K562 (cell line): ENCODE data around the gene YES1. TPM values are rescaled to one million over a fixed set of nuclear protein-coding genes. Genes with fewer than 3 reads are reported as not detected.

Experiments used
- CBFA2T2 ChIP-seq: fragments of 450-650 bp; conservative IDR thresholded peaks from 2 replicates; pipeline ENCODE4 v1.6.1; 2017; ENCODE audit warnings: mild to moderate bottlenecking
- EZH2 ChIP-seq: IDR thresholded peaks from 2 replicates; pipeline ENCODE4 v1.6.1; 2012; ENCODE audit warnings: low read depth, mild to moderate bottlenecking, inconsistent platforms, low read length, borderline replicate concordance
- FOSL1 ChIP-seq: fragments of 200-800 bp; sonication (Bioruptor generic); conservative IDR thresholded peaks from 2 replicates; pipeline ENCODE4 v1.6.1; 2016; ENCODE audit warnings: missing genetic modification characterization, missing compliant biosample characterization
- FUS ChIP-seq: fragments of 200-400 bp; formaldehyde crosslinking; optimal IDR thresholded peaks from 2 replicates; pipeline ENCODE3; 2017; ENCODE audit warnings: low read depth, low read length
- HLTF ChIP-seq: fragments of 450-650 bp; IDR thresholded peaks from 2 replicates; pipeline ENCODE4 v1.6.1; 2016
- HMGN3 ChIP-seq: IDR thresholded peaks from 2 replicates; pipeline ENCODE4 v1.6.1; 2011; ENCODE audit warnings: borderline replicate concordance, low read depth, mild to moderate bottlenecking, mixed read lengths, low read length; ENCODE audit not compliant: insufficient read length; ENCODE audit errors: extremely low read depth
- IFI16 ChIP-seq: fragments of 250-450 bp; sonication (Bioruptor Pico); IDR thresholded peaks from 2 replicates; pipeline ENCODE4 v2.1.2; 2022; ENCODE audit warnings: mild to moderate bottlenecking, inconsistent platforms
- MAX ChIP-seq: sonication (generic); formaldehyde crosslinking; IDR thresholded peaks from 2 replicates; pipeline ENCODE4 v1.9.0; 2022; ENCODE audit warnings: mild to moderate bottlenecking, missing genetic modification reagents
- MECOM ChIP-seq: fragments of 250-450 bp; sonication (Bioruptor Pico); IDR thresholded peaks from 2 replicates; pipeline ENCODE4 v1.8.0; 2022; ENCODE audit warnings: inconsistent platforms
- NR2C2 ChIP-seq, 2 experiments: fragments of 200-800 bp in 1 of 2; sonication (Bioruptor generic) in 1 of 2; sonication (generic) in 1 of 2; formaldehyde crosslinking in 1 of 2; IDR thresholded peaks; 2 replicates each; pipeline versions ENCODE4 v1.6.1 to v1.8.0; 2016 to 2022; ENCODE audit warnings: mild to moderate bottlenecking in 1 of 2, missing compliant biosample characterization in 1 of 2, missing genetic modification characterization in 1 of 2, missing genetic modification reagents in 1 of 2
- POLR2A ChIP-seq: fragments of 450-650 bp; conservative IDR thresholded peaks from 2 replicates; pipeline ENCODE4 v1.6.1; 2016
- PRDM10 ChIP-seq: fragments of 450-650 bp; IDR thresholded peaks from 2 replicates; pipeline ENCODE4 v1.6.1; 2018; ENCODE audit not compliant: partially characterized antibody
- PRMT5 ChIP-seq: sonication (generic); formaldehyde crosslinking; IDR thresholded peaks from 2 replicates; pipeline ENCODE4 v1.5.0; 2020; ENCODE audit warnings: missing genetic modification reagents
- SMARCE1 ChIP-seq: fragments of 450-650 bp; IDR thresholded peaks from 2 replicates; pipeline ENCODE4 v1.7.1; 2016; ENCODE audit warnings: mild to moderate bottlenecking
- SP1 ChIP-seq: sonication (generic); formaldehyde crosslinking; IDR thresholded peaks from 2 replicates; pipeline ENCODE4 v1.8.1; 2022; ENCODE audit warnings: mild to moderate bottlenecking, missing genetic modification reagents
- TAF1 ChIP-seq: IDR thresholded peaks from 2 replicates; pipeline ENCODE4 v1.6.1; 2011; ENCODE audit warnings: mild to moderate bottlenecking, low read length, moderate library complexity; ENCODE audit not compliant: insufficient read depth, control insufficient read depth, severe bottlenecking; ENCODE audit errors: extremely low read depth
- TRIM25 ChIP-seq: fragments of 450-650 bp; IDR thresholded peaks from 2 replicates; pipeline ENCODE4 v1.7.0; 2016; ENCODE audit warnings: borderline replicate concordance
- ZNF263 ChIP-seq: sonication (generic); formaldehyde crosslinking; IDR thresholded peaks from 2 replicates; pipeline ENCODE4 v1.8.0; 2022; ENCODE audit warnings: mild to moderate bottlenecking, missing genetic modification reagents, borderline replicate concordance
- ZNF431 ChIP-seq: sonication (generic); formaldehyde crosslinking; IDR thresholded peaks from 2 replicates; pipeline ENCODE4 v1.8.0; 2022; ENCODE audit warnings: mild to moderate bottlenecking, missing genetic modification reagents
- ZNF584 ChIP-seq: fragments of 200-800 bp; sonication (Bioruptor generic); IDR thresholded peaks from 2 replicates; pipeline ENCODE4 v1.6.1; 2016; ENCODE audit warnings: low read depth, mild to moderate bottlenecking, missing genetic modification characterization, missing compliant biosample characterization
- ZNF695 ChIP-seq: fragments of 450-650 bp; formaldehyde crosslinking; IDR thresholded peaks from 2 replicates; pipeline ENCODE4 v1.4.0; 2020; ENCODE audit warnings: mild to moderate bottlenecking, moderate library complexity
- ZNF717 ChIP-seq: fragments of 250-450 bp; sonication (Bioruptor Pico); IDR thresholded peaks from 2 replicates; pipeline ENCODE4 v1.5.0; 2021
- polyA plus RNA-seq, 8 experiments: library from polyadenylated mRNA; depleted of rRNA in 4 of 8; stranded (reverse) in 5 of 8; unstranded in 3 of 8; fragments of >200 nt; fragmentation: Nextera tagmentation in 2 of 8; fragmentation: Illumina TruSeq in 1 of 8; extraction: Ambion mirVana in 2 of 8; extraction: Trizol in 1 of 8; gene quantifications; 2 replicates each; pipeline versions ENCODE4 v1.2.1 to v1.2.3, GENCODE V29; 2011 to 2014; ENCODE audit warnings: inconsistent platforms in 1 of 8, missing spikeins in 1 of 8
- total RNA-seq, 7 experiments: library from RNA; depleted of rRNA in 6 of 7; stranded (reverse); fragments of >200 nt in 6 of 7; fragmentation: Illumina TruSeq in 2 of 7; extraction: Trizol in 2 of 7; gene quantifications; 2 replicates each; pipeline versions ENCODE4 v1.2.1 to v1.2.3, GENCODE V29; 2011 to 2021; ENCODE audit warnings: low replicate concordance in 1 of 7

YES1 gene
- total and polyA plus RNA-seq, 9 of the 15 experiments (the other 6 are each of a cell fraction or from before 2014, with no cell fraction given), result 37.2 to 115 (median 77.7) TPM

GRCh38 chr18:703213-703967 lies 108.7 kb downstream of the YES1 start (continued):
- TF ChIP-seq MECOM (CRISPR knock-in tag), result no peak
- no peak for TF ChIP-seq PRMT5 (CRISPR knock-in tag)
- peak; percentile 39 for TF ChIP-seq MAX
- TF ChIP-seq POLR2A, result 0 out of 2 replicates have a peak, but pooled peaks have one; percentile 23
- TF ChIP-seq ZNF695 (CRISPR knock-in tag), result no peak
- 0 out of 2 replicates have a peak, but pooled peaks have one; percentile 5 for TF ChIP-seq FOSL1 (tag)
- TF ChIP-seq ZNF584, result no peak
- TF ChIP-seq PRDM10, result no peak
- TF ChIP-seq HLTF, result no peak
- TF ChIP-seq SP1 (CRISPR knock-in tag), result no peak
- no peak for TF ChIP-seq EZH2
- no peak for TF ChIP-seq CBFA2T2
- TF ChIP-seq TRIM25, result no peak
- TF ChIP-seq TAF1, result no peak
- peak; percentile 66; the same call in 1 of the 2 replicates for TF ChIP-seq ZNF431 (CRISPR knock-in tag)
- 0 out of 2 replicates have a peak, but pooled peaks have one; percentile 22 for TF ChIP-seq NR2C2 (CRISPR knock-in tag; IDR thresholded peaks at IDR 0.05)
- TF ChIP-seq NR2C2 (tag; IDR thresholded peaks at IDR 0.05), result no peak
- no peak for TF ChIP-seq ZNF263 (CRISPR knock-in tag)
- TF ChIP-seq FUS, result no peak
- no peak for TF ChIP-seq IFI16 (CRISPR knock-in tag)
- TF ChIP-seq SMARCE1, result peak; percentile 1; the same call in 1 of the 2 replicates
- TF ChIP-seq HMGN3, result no peak
- TF ChIP-seq ZNF717 (CRISPR knock-in tag), result no peak
